Loucy (cell line): Measurements from ENCODE around the gene CCDC102A.

Experiments used
- H2AFZ ChIP-seq: fragments of 200-600 bp; sonication (generic); 2 replicates; pipeline ENCODE4 v1.6.0; 2016; ENCODE audit warnings: antibody characterized with exemption, mild to moderate bottlenecking, low read length, moderate library complexity
- H3F3A ChIP-seq: fragments of 200-600 bp; 2 replicates; pipeline ENCODE4 v1.6.0; 2016; ENCODE audit warnings: antibody characterized with exemption, low read depth, mild to moderate bottlenecking
- H3K27me3 ChIP-seq: fragments of 200-600 bp; sonication (generic); 2 replicates; pipeline ENCODE4 v1.6.1; 2014; ENCODE audit warnings: low read length, mild to moderate bottlenecking; ENCODE audit not compliant: insufficient read depth, poor library complexity, severe bottlenecking
- H3K36me3 ChIP-seq: fragments of 200-600 bp; sonication (generic); 2 replicates; pipeline ENCODE4 v1.6.1; 2016; ENCODE audit warnings: low read length; ENCODE audit not compliant: insufficient read depth
- H3K4me1 ChIP-seq: fragments of 200-600 bp; sonication (generic); 2 replicates; pipeline ENCODE4 v1.5.1; 2014; ENCODE audit warnings: low read length, mild to moderate bottlenecking; ENCODE audit not compliant: insufficient read depth, poor library complexity, severe bottlenecking
- H3K4me2 ChIP-seq: fragments of 200-600 bp; sonication (generic); 2 replicates; pipeline ENCODE4 v1.6.0; 2014; ENCODE audit warnings: antibody characterized with exemption, low read length, low read depth, mild to moderate bottlenecking; ENCODE audit not compliant: poor library complexity, severe bottlenecking
- H3K4me3 ChIP-seq: fragments of 200-600 bp; sonication (generic); 2 replicates; pipeline ENCODE4 v1.5.1; 2014; ENCODE audit warnings: low read length, mild to moderate bottlenecking, mixed read lengths; ENCODE audit not compliant: poor library complexity, severe bottlenecking
- H3K79me2 ChIP-seq: fragments of 200-600 bp; sonication (generic); 2 replicates; pipeline ENCODE4 v1.6.1; 2014; ENCODE audit warnings: low read length; ENCODE audit not compliant: insufficient read depth
- H3K9ac ChIP-seq: fragments of 200-600 bp; sonication (generic); 2 replicates; pipeline ENCODE4 v1.6.0; 2014; ENCODE audit warnings: mild to moderate bottlenecking, low read depth, low read length, moderate library complexity; ENCODE audit not compliant: poor library complexity, severe bottlenecking
- H3K9me2 ChIP-seq: fragments of 200-600 bp; sonication (generic); replicated peaks from 2 replicates; pipeline ENCODE4 v1.6.1; 2016; ENCODE audit warnings: low read depth, low read length, mixed read lengths
- H3K9me3 ChIP-seq: fragments of 200-600 bp; sonication (generic); 2 replicates; pipeline ENCODE4 v1.6.1; 2014; ENCODE audit warnings: mild to moderate bottlenecking, antibody characterized with exemption, low read length, low read depth; ENCODE audit not compliant: insufficient read depth
- H4K20me1 ChIP-seq: fragments of 200-600 bp; sonication (generic); 2 replicates; pipeline ENCODE4 v1.6.0; 2014; ENCODE audit warnings: antibody characterized with exemption, low read length, mild to moderate bottlenecking; ENCODE audit not compliant: insufficient read depth, poor library complexity, severe bottlenecking
- CTCF ChIP-seq: fragments of 200-600 bp; sonication (generic); conservative IDR thresholded peaks from 2 replicates; pipeline ENCODE4 v1.5.1; 2014; ENCODE audit warnings: mild to moderate bottlenecking, antibody characterized with exemption, low read length
- EZH2phosphoT487 ChIP-seq: fragments of 200-600 bp; IDR thresholded peaks from 2 replicates; pipeline ENCODE4 v1.6.1; 2018; ENCODE audit warnings: antibody characterized with exemption, mild to moderate bottlenecking, moderate library complexity, borderline replicate concordance

Gene CCDC102A

GRCh38 chr16:57489229-57489628 is 47.1 kb downstream of the CCDC102A start:
- TF ChIP-seq CTCF (no peak), EZH2phosphoT487 (no peak)
- H3K27me3 ChIP-seq: no peaks in the 10 kb centered on the region
- peaks cover 8% of the 10 kb centered on the region; the same call in 1 of the 2 replicates for H3K79me2 ChIP-seq
- H3F3A ChIP-seq: no peaks in the 10 kb centered on the region
- peaks cover 26% of the 10 kb centered on the region for H3K4me1 ChIP-seq
- H2AFZ ChIP-seq: no peak overlapping the region
- H3K4me2 ChIP-seq: no peak overlapping the region
- H3K4me3 ChIP-seq: no peak overlapping the region
- H4K20me1 ChIP-seq: no peaks in the 10 kb centered on the region
- no peaks in the 10 kb centered on the region for H3K9me2 ChIP-seq
- no peak overlapping the region for H3K9ac ChIP-seq
- no peaks in the 10 kb centered on the region for H3K36me3 ChIP-seq
- no peaks in the 10 kb centered on the region for H3K9me3 ChIP-seq

DNA sequence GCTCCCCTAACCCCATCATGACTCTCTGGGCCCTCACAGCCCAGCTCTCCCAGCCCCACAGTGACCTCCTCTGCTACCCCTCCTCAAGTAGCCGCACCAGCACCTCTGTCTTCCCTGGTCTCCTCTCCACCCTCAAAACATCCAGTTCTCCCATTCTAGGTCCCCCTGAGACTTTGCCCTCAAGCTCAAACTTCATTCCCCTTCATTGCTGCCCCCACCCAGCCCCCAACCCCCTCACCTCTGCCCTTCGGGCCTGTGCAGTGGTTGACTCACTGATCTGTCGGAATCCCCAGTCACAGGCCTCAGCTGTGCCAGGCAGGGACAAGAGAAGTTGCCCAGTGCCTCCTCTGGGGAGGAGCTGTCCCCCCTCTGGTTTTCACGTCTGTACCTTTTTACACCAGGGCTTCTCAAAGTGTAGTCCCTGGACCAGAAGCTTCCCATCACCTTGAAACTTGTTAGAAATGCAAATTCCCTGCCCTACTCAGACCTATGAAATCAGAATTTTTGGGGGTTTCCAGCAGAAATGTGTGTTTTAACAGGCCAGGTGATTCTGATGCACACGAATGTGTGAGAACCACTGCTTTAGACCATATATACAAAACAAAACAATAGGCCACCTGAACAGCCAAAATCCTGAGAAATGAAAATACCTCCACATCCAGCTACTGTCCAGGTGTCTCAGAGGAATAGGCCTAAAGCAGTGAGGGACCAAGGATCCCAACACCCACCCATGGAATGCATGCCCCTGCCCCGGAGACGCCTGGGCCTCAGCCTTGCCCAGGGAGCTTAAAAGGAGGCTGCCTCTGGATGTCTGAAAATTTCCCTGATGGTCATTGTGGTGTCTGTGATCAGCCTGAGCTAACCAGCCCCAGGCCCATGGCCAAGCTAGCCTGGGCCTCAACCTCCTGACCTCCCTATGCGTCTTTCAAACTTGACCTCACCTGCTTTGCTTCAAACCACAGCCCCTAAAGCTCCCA is 49.2 kb downstream of the CCDC102A start:
- Histone ChIP-seq H3K9ac (peak overlapping the region; percentile 29), H2AFZ (peak overlapping the region; percentile 92), H3F3A (no peaks in the 10 kb centered on the region), H3K9me2 (no peaks in the 10 kb centered on the region), H3K4me2 (peak overlapping the region; percentile 68), H3K4me1 (peaks cover 26% of the 10 kb centered on the region), H3K9me3 (no peaks in the 10 kb centered on the region), H3K27me3 (no peaks in the 10 kb centered on the region), H3K36me3 (no peaks in the 10 kb centered on the region), H4K20me1 (no peaks in the 10 kb centered on the region), H3K79me2 (peaks cover 8% of the 10 kb centered on the region; the same call in 1 of the 2 replicates), H3K4me3 (peak overlapping the region; percentile 90)
- TF ChIP-seq EZH2phosphoT487 (no peak), CTCF (no peak)

GRCh38 chr16:57485916-57486857 is 50.2 kb downstream of the CCDC102A start, which contains the start of gene DOK4:
TSS of gene DOK4 (minus strand) at chr16:57486493. CDS start at chr16:57479507, 6,986 bp downstream.
- TF ChIP-seq EZH2phosphoT487: no peak
- no peak for TF ChIP-seq CTCF
- H3K36me3 ChIP-seq: no peaks in the 10 kb centered on the region
- no peaks in the 10 kb centered on the region for H3K9me2 ChIP-seq
- H3K4me2 ChIP-seq: peak within 1 kb of the TSS; percentile 81
- no peaks in the 10 kb centered on the region for H3K27me3 ChIP-seq
- H4K20me1 ChIP-seq: no peaks in the 10 kb centered on the region
- peak within 1 kb of the TSS; percentile 90 for H3K4me3 ChIP-seq
- H3F3A ChIP-seq: no peaks in the 10 kb centered on the region
- peaks cover 26% of the 10 kb centered on the region for H3K4me1 ChIP-seq
- H3K79me2 ChIP-seq: peaks cover 8% of the 10 kb centered on the region; the same call in 1 of the 2 replicates
- no peaks in the 10 kb centered on the region for H3K9me3 ChIP-seq
- peak within 1 kb of the TSS; percentile 72 for H3K9ac ChIP-seq
- peak within 1 kb of the TSS; percentile 92 for H2AFZ ChIP-seq
